Brain microvascular endothelial cell (primary cell): ENCODE data around the gene JCHAIN.
"Not testable (repeated sequence)": the region's sequence is repeated elsewhere in the genome, so short reads cannot be mapped to it uniquely, and the experiment has no call there.

Source experiments
- DNase-seq: peaks from one replicate; pipeline ENCODE4 v3.0.0-alpha.2; 2020
- H3K27ac ChIP-seq: fragments of 250-450 bp; sonication (Bioruptor Pico); 2 replicates; pipeline ENCODE4 v1.5.1; 2020; ENCODE audit warnings: mild to moderate bottlenecking, moderate library complexity
- H3K27me3 ChIP-seq: fragments of 250-450 bp; sonication (Bioruptor Pico); replicated peaks from 2 replicates; pipeline ENCODE4 v1.5.1; 2020; ENCODE audit warnings: mild to moderate bottlenecking
- H3K36me3 ChIP-seq: fragments of 250-450 bp; sonication (Bioruptor Pico); replicated peaks from 2 replicates; pipeline ENCODE4 v1.5.1; 2020; ENCODE audit warnings: mild to moderate bottlenecking
- H3K4me3 ChIP-seq: 2 replicates; pipeline ENCODE4 v1.5.1; 2011; ENCODE audit warnings: low read depth, mild to moderate bottlenecking, control low read depth, low read length, moderate library complexity
- CTCF ChIP-seq: IDR thresholded peaks from 2 replicates; pipeline ENCODE4 v1.5.1; 2011; ENCODE audit warnings: low read depth, mild to moderate bottlenecking, moderate library complexity, low read length, control low read depth, inconsistent platforms; ENCODE audit errors: missing control alignments
- in situ Hi-C: cut with HindIII; loops from 2 replicates; pipeline ENCODE4 v1.10.0; 2017; ENCODE audit warnings: low sequenced_read_pairs, low pct_ligation_motif_present

JCHAIN gene

GRCh38 chr4:70671091-70671490 is 4.8 kb upstream of the JCHAIN start:
- in situ Hi-C loops, result no loop called here
- no peak overlapping the region for H3K4me3 ChIP-seq
- H3K36me3 ChIP-seq, result no peaks in the 10 kb centered on the region
- TF ChIP-seq CTCF, result no peak
- H3K27ac ChIP-seq, result no peak overlapping the region
- H3K27me3 ChIP-seq, result no peaks in the 10 kb centered on the region
- DNase-seq, result no peak

- Histone ChIP-seq H3K27me3 (no peaks in the 10 kb centered on the region), H3K4me3 (no peak overlapping the region), H3K36me3 (no peaks in the 10 kb centered on the region), H3K27ac (no peak overlapping the region)
- no peak for DNase-seq
- in situ Hi-C loops, result no loop called here
- TF ChIP-seq CTCF, result no peak
Observed at GRCh38 chr4:70670332-70671014, 4.2 kb upstream of the JCHAIN start.

- DNase-seq, result no peak
- H3K27me3 ChIP-seq, result no peaks in the 10 kb centered on the region
- in situ Hi-C loops, result no loop called here
Observed at GRCh38 chr4:70667740-70668535, 1.6 kb upstream of the JCHAIN start.

GRCh38 chr4:70661309-70661922 is 4.9 kb downstream of the JCHAIN start:
- DNase-seq, H3K27me3 ChIP-seq, H3K36me3 ChIP-seq, H3K4me3 ChIP-seq, in situ Hi-C loops, H3K27ac ChIP-seq: not testable (repeated sequence)

More at GRCh38 chr4:70667740-70668535, 1.6 kb upstream of the JCHAIN start:
- H3K36me3 ChIP-seq, result no peaks in the 10 kb centered on the region
- no peak for TF ChIP-seq CTCF
- H3K27ac ChIP-seq, result no peak overlapping the region
- no peak overlapping the region for H3K4me3 ChIP-seq

- in situ Hi-C loops, result no loop called here
- Histone ChIP-seq H3K36me3 (no peaks in the 10 kb centered on the region), H3K27ac (no peak overlapping the region), H3K4me3 (no peak overlapping the region), H3K27me3 (no peaks in the 10 kb centered on the region)
- TF ChIP-seq CTCF, result no peak
- no peak for DNase-seq
Observed at GRCh38 chr4:70660106-70660505, 6.2 kb downstream of the JCHAIN start.

- no peak for TF ChIP-seq CTCF
- in situ Hi-C loops, result no loop called here
- no peak for DNase-seq
- Histone ChIP-seq H3K36me3 (no peaks in the 10 kb centered on the region), H3K27me3 (no peaks in the 10 kb centered on the region), H3K27ac (no peak overlapping the region), H3K4me3 (no peak overlapping the region)
Observed at GRCh38 chr4:70658418-70658817, 7.9 kb downstream of the JCHAIN start.
